Endothelial cell of umbilical vein (primary cell): ENCODE results near the gene C4A. TPM values are rescaled to one million over a fixed set of nuclear protein-coding genes. Genes with fewer than 3 reads are reported as not detected.

Source experiments
- BruUV-seq: library from RNA; stranded (reverse); fragments of 400-500 nt; replicated peaks from 2 replicates; lab custom pipeline; 2021; lab: Mats Ljungman, UMichigan
- CTCF ChIA-PET: fragments of 300-600, 350-600 bp; sonication (Branson Sonifier 250); formaldehyde crosslinking; loops from one replicate; lab custom pipeline; 2021; ENCODE audit warnings: antibody characterized with exemption, inconsistent platforms; lab: Charles Lee
- POLR2A ChIA-PET: fragments of 300-600, 350-600 bp; sonication (Branson Sonifier 250); formaldehyde crosslinking; loops from one replicate; lab custom pipeline; 2021; ENCODE audit warnings: antibody characterized with exemption, inconsistent platforms; lab: Charles Lee
- DNase-seq: peaks from one replicate; pipeline ENCODE4 v3.0.0-alpha.2; 2011; ENCODE audit warnings: low read depth, low spot score
- FAIRE-seq: peaks from 2 replicates; lab custom pipeline; 2011; peaks lifted over from hg19 to GRCh38; lab: Jason Lieb, UNC
- H2AFZ ChIP-seq: 2 replicates; pipeline ENCODE4 v1.6.0; 2012; ENCODE audit warnings: low read depth, low read length, control low read depth, inconsistent platforms
- H3K27ac ChIP-seq: 2 replicates; pipeline ENCODE4 v1.5.1; 2011; ENCODE audit warnings: low read depth, mild to moderate bottlenecking, control low read depth, low read length, moderate library complexity; ENCODE audit not compliant: insufficient read depth
- H3K27me3 ChIP-seq, 2 experiments: 2 replicates each; pipeline versions ENCODE4 v1.6.0 to v1.6.1; 2011; ENCODE audit warnings: low read length in 2 of 2, mixed read lengths in 1 of 2; ENCODE audit not compliant: control insufficient read depth in 2 of 2, insufficient read depth in 2 of 2
- H3K36me3 ChIP-seq, 2 experiments: 2 replicates in 1 of 2; 3 replicates in 1 of 2; pipeline ENCODE4 v1.5.1; 2011; ENCODE audit warnings: low read length in 2 of 2, mild to moderate bottlenecking in 1 of 2, moderate library complexity in 1 of 2; ENCODE audit not compliant: control insufficient read depth in 2 of 2, insufficient read depth in 2 of 2; ENCODE audit errors: extremely low read depth in 1 of 2
- H3K4me1 ChIP-seq: 3 replicates; pipeline ENCODE4 v1.5.1; 2011; ENCODE audit warnings: mild to moderate bottlenecking, low read length; ENCODE audit not compliant: control insufficient read depth, insufficient read depth; ENCODE audit errors: extremely low read depth
- H3K4me2 ChIP-seq: 2 replicates; pipeline ENCODE4 v1.6.1; 2011; ENCODE audit warnings: low read length, control low read depth, mixed read lengths; ENCODE audit not compliant: insufficient read depth
- H3K4me3 ChIP-seq, 3 experiments: fragments of 200-600 bp in 1 of 3; sonication (generic), shearing (Covaris generic) in 1 of 3; replicated peaks in 1 of 3; 2 replicates each; pipeline ENCODE4 v1.5.1; 2011 to 2016; ENCODE audit warnings: control low read depth in 3 of 3, low read length in 3 of 3, mild to moderate bottlenecking in 2 of 3, inconsistent platforms in 1 of 3, low read depth in 1 of 3, moderate library complexity in 1 of 3; ENCODE audit not compliant: insufficient read depth in 1 of 3
- H3K79me2 ChIP-seq: 2 replicates; pipeline ENCODE4 v1.6.0; 2012; ENCODE audit warnings: low read length, inconsistent platforms; ENCODE audit not compliant: control insufficient read depth, insufficient read depth
- H3K9ac ChIP-seq: replicated peaks from 2 replicates; pipeline ENCODE3; 2011; ENCODE audit warnings: low read length, control low read depth; ENCODE audit not compliant: insufficient read depth; ENCODE audit errors: extremely low read depth
- H3K9me1 ChIP-seq: replicated peaks from 3 replicates; pipeline ENCODE4 v1.6.0; 2011; ENCODE audit warnings: mild to moderate bottlenecking, low read length; ENCODE audit not compliant: control insufficient read depth, insufficient read depth; ENCODE audit errors: extremely low read depth
- H3K9me3 ChIP-seq: replicated peaks from 2 replicates; pipeline ENCODE4 v1.5.1; 2012; ENCODE audit warnings: low read length, inconsistent platforms; ENCODE audit not compliant: control insufficient read depth, insufficient read depth
- H4K20me1 ChIP-seq: replicated peaks from 2 replicates; pipeline ENCODE3; 2011; ENCODE audit warnings: mild to moderate bottlenecking, low read length; ENCODE audit not compliant: control insufficient read depth, insufficient read depth; ENCODE audit errors: extremely low read depth
- CTCF ChIP-seq, 2 donors: IDR thresholded peaks; 1 replicate in 1 of 2; 2 replicates in 1 of 2; pipeline ENCODE4 v1.5.1; 2011; ENCODE audit warnings: low read length in 2 of 2, mild to moderate bottlenecking in 2 of 2, moderate library complexity in 2 of 2, control low read depth in 1 of 2, inconsistent platforms in 1 of 2, low read depth in 1 of 2; ENCODE audit not compliant: insufficient read depth in 1 of 2; ENCODE audit errors: extremely low read depth in 1 of 2
- EZH2 ChIP-seq: IDR thresholded peaks from 2 replicates; pipeline ENCODE4 v1.6.1; 2012; ENCODE audit warnings: borderline replicate concordance, low read depth, mild to moderate bottlenecking, moderate library complexity, low read length, inconsistent platforms; ENCODE audit not compliant: severe bottlenecking
- FOS ChIP-seq: IDR thresholded peaks from 2 replicates; pipeline ENCODE4 v1.6.1; 2011; ENCODE audit warnings: mild to moderate bottlenecking, low read length, moderate library complexity, borderline replicate concordance; ENCODE audit not compliant: insufficient read depth
- GATA2 ChIP-seq: IDR thresholded peaks from 2 replicates; pipeline ENCODE4 v1.7.0; 2011; ENCODE audit warnings: low read depth, mild to moderate bottlenecking, moderate library complexity, mixed read lengths, low read length; ENCODE audit not compliant: insufficient read length, insufficient read depth
- JUN ChIP-seq: IDR thresholded peaks from 2 replicates; pipeline ENCODE4 v1.6.1; 2011; ENCODE audit warnings: borderline replicate concordance, low read depth; ENCODE audit not compliant: insufficient read length, insufficient read depth
- MAX ChIP-seq: IDR thresholded peaks from 2 replicates; pipeline ENCODE4 v1.6.1; 2011; ENCODE audit not compliant: insufficient read depth, insufficient read length
- MYC ChIP-seq: IDR thresholded peaks from one replicate; pipeline ENCODE4 v1.6.1; 2011; ENCODE audit warnings: mild to moderate bottlenecking, low read depth, low read length
- POLR2A ChIP-seq: IDR thresholded peaks from 2 replicates; pipeline ENCODE4 v1.6.1; 2012; ENCODE audit warnings: low read depth, mild to moderate bottlenecking, control low read depth, low read length
- POLR2AphosphoS5 ChIP-seq: IDR thresholded peaks from 2 replicates; pipeline ENCODE4 v1.6.1; 2012; ENCODE audit warnings: low read depth, mild to moderate bottlenecking, control low read depth, low read length, moderate library complexity; ENCODE audit not compliant: insufficient read depth
- dilution Hi-C: fragments of 300-500 bp; cut with MboI; formaldehyde crosslinking; loops from one replicate; pipeline ENCODE4 v1.15.0; 2019; ENCODE audit warnings: low sequenced_read_pairs; ENCODE audit not compliant: extremely low pct_ligation_motif_present
- intact Hi-C: fragments of 100-400 bp; cut with micrococcal nuclease; formaldehyde crosslinking; loops from one replicate; pipeline ENCODE4 v1.10.0; 2022
- polyA plus RNA-seq, 4 experiments: library from polyadenylated mRNA; depleted of rRNA in 3 of 4; stranded (reverse) in 3 of 4; unstranded in 1 of 4; fragments of >200 nt; gene quantifications; 2 replicates each; pipeline versions ENCODE4 v1.2.1 to v1.2.3, GENCODE V29; 2011 to 2012; ENCODE audit warnings: missing spikeins in 1 of 4
- total RNA-seq: library from RNA; stranded (reverse); gene quantifications from 2 replicates; pipeline ENCODE4 v1.2.3, GENCODE V29; 2021

The C4A gene
- total and polyA plus RNA-seq, 2 donors (not counting 3 experiments of a cell fraction or from before 2014, with no cell fraction given), result 5.2 to 5.7 TPM

GRCh38 chr6:31943742-31944141, 38.1 kb upstream of the C4A start:
- Histone ChIP-seq H3K4me1 (peaks cover 3% of the 10 kb centered on the region), H3K9me3 (no peaks in the 10 kb centered on the region), H3K79me2 (no peaks in the 10 kb centered on the region), H3K4me3 (no peak overlapping the region), H4K20me1 (no peaks in the 10 kb centered on the region), H3K36me3 (no peaks in the 10 kb centered on the region), H3K9me1 (no peaks in the 10 kb centered on the region), H3K9ac (no peak overlapping the region), H2AFZ (no peak overlapping the region), H3K27me3 (peaks cover 3 to 11% of the 10 kb centered on the region in 2 experiments), H3K27ac (no peak overlapping the region), H3K4me2 (no peak overlapping the region)
- no peak for TF ChIP-seq EZH2
- TF ChIP-seq GATA2, result no peak
- no peak for TF ChIP-seq MAX
- no peak for TF ChIP-seq POLR2AphosphoS5
- no peak for TF ChIP-seq FOS
- intact Hi-C loops, result no loop called here
- ChIA-PET CTCF (interaction anchor here (1.5 to 2.8 kb wide), 2 partner anchors 8 to 26 kb away, joined by 5 to 18 read pairs; no protein-coding TSS in a partner anchor), POLR2A (no interaction called here)
- dilution Hi-C loops, result no loop called here
- no peak for DNase-seq
- BruUV-seq, result no TSS peak
- FAIRE-seq, result no peak

DNA sequence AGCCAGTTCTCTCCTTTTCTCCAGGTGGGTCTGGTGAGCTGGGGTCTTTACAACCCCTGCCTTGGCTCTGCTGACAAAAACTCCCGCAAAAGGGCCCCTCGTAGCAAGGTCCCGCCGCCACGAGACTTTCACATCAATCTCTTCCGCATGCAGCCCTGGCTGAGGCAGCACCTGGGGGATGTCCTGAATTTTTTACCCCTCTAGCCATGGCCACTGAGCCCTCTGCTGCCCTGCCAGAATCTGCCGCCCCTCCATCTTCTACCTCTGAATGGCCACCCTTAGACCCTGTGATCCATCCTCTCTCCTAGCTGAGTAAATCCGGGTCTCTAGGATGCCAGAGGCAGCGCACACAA, 36.7 kb upstream of the C4A start:
- no peak for TF ChIP-seq MYC
- no peak for TF ChIP-seq FOS
- TF ChIP-seq JUN, result no peak
- no peak for TF ChIP-seq POLR2A
- TF ChIP-seq CTCF (IDR thresholded peaks at IDR 0.05; ENCODE audit: extremely low read depth in 1 of 2, insufficient read depth in 1 of 2, low read depth in 1 of 2, low read length in 2 of 2), result no peak
- TF ChIP-seq EZH2, result no peak
- TF ChIP-seq GATA2, result no peak
- TF ChIP-seq POLR2AphosphoS5, result no peak
- TF ChIP-seq MAX, result no peak
- Histone ChIP-seq H3K4me3 (no peak overlapping the region), H3K27me3 (peaks cover 3 to 11% of the 10 kb centered on the region in 2 experiments), H3K27ac (no peak overlapping the region), H4K20me1 (no peaks in the 10 kb centered on the region), H3K4me1 (peaks cover 3% of the 10 kb centered on the region), H3K4me2 (no peak overlapping the region), H3K79me2 (no peaks in the 10 kb centered on the region), H3K9me3 (no peaks in the 10 kb centered on the region), H3K36me3 (no peaks in the 10 kb centered on the region), H3K9me1 (no peaks in the 10 kb centered on the region), H3K9ac (no peak overlapping the region), H2AFZ (peak overlapping the region; percentile 81)
- no peak for FAIRE-seq
- dilution Hi-C loops (no loop called here), intact Hi-C loops (no loop called here)
- CTCF ChIA-PET, result interaction anchor here (1.0 to 1.4 kb wide), 2 partner anchors 13 to 43 kb away, joined by 3 read pairs; partner anchors contain the start of gene ZBTB12
- no peak for DNase-seq
- POLR2A ChIA-PET, result interaction anchor here (0.6 kb wide), 1 partner anchor 37 kb away, joined by 11 read pairs; no protein-coding TSS in a partner anchor
- BruUV-seq, result no TSS peak
